H1 (cell line): ENCODE measurements around the gene CST5. TPM values are rescaled to one million over a fixed set of nuclear protein-coding genes. Genes with fewer than 3 reads are reported as not detected.

Experiments used
- CTCF ChIA-PET: fragments of 300-600 bp; sonication (Branson Sonifier 250); formaldehyde crosslinking; loops from one replicate; lab custom pipeline; 2021; ENCODE audit not compliant: partially characterized antibody; lab: Charles Lee
- POLR2A ChIA-PET: fragments of 300-600 bp; sonication (Branson Sonifier 250); formaldehyde crosslinking; loops from one replicate; lab custom pipeline; 2021; ENCODE audit warnings: inconsistent platforms; ENCODE audit not compliant: partially characterized antibody; lab: Charles Lee
- DNase-seq, 2 experiments: peaks; one replicate each; pipeline versions ENCODE4 v3.0.0 to v3.0.0-alpha.2; 2010 to 2022; ENCODE audit warnings: low spot score in 2 of 2, low read depth in 1 of 2, mixed read lengths in 1 of 2
- FAIRE-seq: peaks from 2 replicates; lab custom pipeline; 2011; peaks lifted over from hg19 to GRCh38; lab: Jason Lieb, UNC
- H2AFZ ChIP-seq: 2 replicates; pipeline ENCODE4 v1.8.1; 2012; ENCODE audit warnings: low read length, inconsistent platforms
- H2AK5ac ChIP-seq: 2 replicates; pipeline ENCODE4 v1.6.1; 2013; ENCODE audit warnings: low read depth, low read length
- H2BK120ac ChIP-seq: replicated peaks from 2 replicates; pipeline ENCODE3; 2013; ENCODE audit warnings: low read depth, low read length, inconsistent platforms
- H2BK12ac ChIP-seq: 2 replicates; pipeline ENCODE4 v1.6.1; 2013; ENCODE audit warnings: low read depth, low read length
- H2BK15ac ChIP-seq: 2 replicates; pipeline ENCODE4 v1.6.1; 2013; ENCODE audit warnings: low read length
- H2BK20ac ChIP-seq: 2 replicates; pipeline ENCODE4 v1.6.1; 2013; ENCODE audit warnings: low read length
- H2BK5ac ChIP-seq: 2 replicates; pipeline ENCODE4 v1.6.1; 2013; ENCODE audit warnings: low read depth, low read length
- H3K14ac ChIP-seq: 2 replicates; pipeline ENCODE4 v1.6.1; 2013; ENCODE audit warnings: inconsistent platforms; ENCODE audit not compliant: insufficient read length
- H3K18ac ChIP-seq: 2 replicates; pipeline ENCODE4 v1.6.1; 2013; ENCODE audit warnings: low read length; ENCODE audit errors: extremely low read depth
- H3K23ac ChIP-seq: 2 replicates; pipeline ENCODE4 v1.6.1; 2013; ENCODE audit warnings: inconsistent platforms; ENCODE audit not compliant: insufficient read length
- H3K23me2 ChIP-seq: 2 replicates; pipeline ENCODE4 v1.6.1; 2013; ENCODE audit warnings: low read depth, low read length
- H3K27ac ChIP-seq: 2 replicates; pipeline ENCODE4 v1.6.1; 2011; ENCODE audit warnings: low read depth, low read length, inconsistent platforms
- H3K27me3 ChIP-seq, 4 experiments: replicated peaks in 1 of 4; 1 replicate in 1 of 4; 2 replicates in 3 of 4; pipeline versions ENCODE4 v1.6.1 to v1.8.1; 2011 to 2013; ENCODE audit warnings: low read length in 3 of 4, mild to moderate bottlenecking in 3 of 4, inconsistent platforms in 2 of 4, mixed read lengths in 2 of 4, moderate library complexity in 1 of 4; ENCODE audit not compliant: control insufficient read depth in 3 of 4, insufficient read depth in 3 of 4; ENCODE audit errors: extremely low read depth in 1 of 4
- H3K36me3 ChIP-seq, 4 experiments: 2 replicates each; pipeline versions ENCODE4 v1.6.1 to v1.8.1; 2011 to 2013; ENCODE audit warnings: mild to moderate bottlenecking in 4 of 4, low read length in 3 of 4, moderate library complexity in 2 of 4, control low read depth in 1 of 4, inconsistent platforms in 1 of 4; ENCODE audit not compliant: insufficient read depth in 4 of 4, control insufficient read depth in 2 of 4
- H3K4ac ChIP-seq: replicated peaks from 2 replicates; pipeline ENCODE3; 2013; ENCODE audit warnings: low read length, low read depth, mixed read lengths, inconsistent platforms; ENCODE audit not compliant: insufficient read length
- H3K4me1 ChIP-seq, 4 experiments: replicated peaks in 1 of 4; 1 replicate in 1 of 4; 2 replicates in 3 of 4; pipeline versions ENCODE4 v1.6.1 to v1.8.1; 2011 to 2013; ENCODE audit warnings: low read length in 3 of 4, inconsistent platforms in 2 of 4, mixed read lengths in 1 of 4; ENCODE audit not compliant: insufficient read depth in 4 of 4, control insufficient read depth in 3 of 4
- H3K4me2 ChIP-seq, 2 experiments: 2 replicates each; pipeline versions ENCODE4 v1.6.1 to v1.8.1; 2011 to 2013; ENCODE audit warnings: low read depth in 2 of 2, low read length in 2 of 2, control low read depth in 1 of 2, inconsistent platforms in 1 of 2, mild to moderate bottlenecking in 1 of 2; ENCODE audit not compliant: insufficient read depth in 1 of 2
- H3K4me3 ChIP-seq, 4 experiments: fragments of 200-600, 300-600 bp in 1 of 4; sonication (generic), shearing (Covaris generic), sonication (Bioruptor Twin) in 1 of 4; 2 replicates each; pipeline versions ENCODE4 v1.5.1 to v1.8.1; 2011 to 2016; ENCODE audit warnings: low read length in 4 of 4, low read depth in 3 of 4, control low read depth in 2 of 4, inconsistent platforms in 2 of 4, mild to moderate bottlenecking in 2 of 4, mixed read lengths in 1 of 4, moderate library complexity in 1 of 4; ENCODE audit not compliant: insufficient read depth in 2 of 4; ENCODE audit errors: extremely low read depth in 1 of 4
- H3K56ac ChIP-seq: replicated peaks from 2 replicates; pipeline ENCODE3; 2013; ENCODE audit warnings: low read depth, mild to moderate bottlenecking, mixed read lengths, low read length, inconsistent platforms; ENCODE audit not compliant: insufficient read length
- H3K79me1 ChIP-seq: 2 replicates; pipeline ENCODE4 v1.6.1; 2013; ENCODE audit warnings: low read depth, low read length, control low read depth
- H3K79me2 ChIP-seq, 2 experiments: 2 replicates each; pipeline versions ENCODE4 v1.6.1 to v1.8.1; 2012 to 2013; ENCODE audit warnings: low read length in 2 of 2, mild to moderate bottlenecking in 2 of 2, inconsistent platforms in 1 of 2; ENCODE audit not compliant: insufficient read depth in 2 of 2, control insufficient read depth in 1 of 2
- H3K9ac ChIP-seq, 4 experiments: replicated peaks in 1 of 4; 1 replicate in 1 of 4; 2 replicates in 3 of 4; pipeline versions ENCODE4 v1.6.1 to v1.8.1; 2011 to 2013; ENCODE audit warnings: low read depth in 3 of 4, low read length in 3 of 4, control low read depth in 2 of 4, mild to moderate bottlenecking in 2 of 4, moderate library complexity in 2 of 4, inconsistent platforms in 1 of 4; ENCODE audit errors: extremely low read depth in 1 of 4
- H3K9me3 ChIP-seq, 2 experiments: 2 replicates each; pipeline versions ENCODE4 v1.6.1 to v1.8.1; 2012 to 2013; ENCODE audit warnings: mild to moderate bottlenecking in 2 of 2, moderate library complexity in 2 of 2, control low read depth in 1 of 2, inconsistent platforms in 1 of 2, low read depth in 1 of 2, low read length in 1 of 2, mixed read lengths in 1 of 2; ENCODE audit not compliant: insufficient read depth in 2 of 2
- H4K20me1 ChIP-seq, 2 experiments: replicated peaks in 1 of 2; 2 replicates each; pipeline versions ENCODE3 to v1.8.1; 2011 to 2013; ENCODE audit warnings: inconsistent platforms in 2 of 2, low read length in 2 of 2, mild to moderate bottlenecking in 1 of 2; ENCODE audit not compliant: insufficient read depth in 2 of 2, control insufficient read depth in 1 of 2
- H4K5ac ChIP-seq: 2 replicates; pipeline ENCODE4 v1.6.1; 2013; ENCODE audit warnings: low read length, low read depth, mixed read lengths, inconsistent platforms; ENCODE audit not compliant: insufficient read length
- H4K8ac ChIP-seq: 2 replicates; pipeline ENCODE4 v1.8.0; 2013; ENCODE audit warnings: mild to moderate bottlenecking, moderate library complexity, low read length, inconsistent platforms; ENCODE audit not compliant: insufficient read depth; ENCODE audit errors: extremely low read depth
- H4K91ac ChIP-seq: replicated peaks from 2 replicates; pipeline ENCODE3; 2013; ENCODE audit warnings: low read length, mixed read lengths, inconsistent platforms; ENCODE audit not compliant: insufficient read length
- CHD1 ChIP-seq: IDR thresholded peaks from 2 replicates; pipeline ENCODE4 v1.6.1; 2012; ENCODE audit warnings: low read depth, low read length, improper control_type of control experiment
- CREB1 ChIP-seq: IDR thresholded peaks from 2 replicates; pipeline ENCODE4 v1.6.1; 2012; ENCODE audit warnings: inconsistent platforms
- E2F6 ChIP-seq: IDR thresholded peaks from 2 replicates; pipeline ENCODE4 v1.6.1; 2012; ENCODE audit warnings: inconsistent platforms
- HDAC6 ChIP-seq: IDR thresholded peaks from one replicate; pipeline ENCODE4 v1.7.1; 2012; ENCODE audit warnings: low read depth, mild to moderate bottlenecking, inconsistent platforms, low read length, moderate library complexity
- JUND ChIP-seq: IDR thresholded peaks from 2 replicates; pipeline ENCODE4 v1.6.1; 2011; ENCODE audit warnings: mild to moderate bottlenecking, improper control_type of control experiment, low read length
- PHF8 ChIP-seq: fragments of 200-600 bp; sonication (generic); conservative IDR thresholded peaks from 2 replicates; pipeline ENCODE4 v1.7.1; 2012; ENCODE audit warnings: low read depth, mild to moderate bottlenecking, inconsistent platforms, low read length, moderate library complexity
- POLR2A ChIP-seq, 2 experiments: IDR thresholded peaks; 1 replicate in 1 of 2; 2 replicates in 1 of 2; pipeline ENCODE4 v1.6.1; 2011; ENCODE audit warnings: low read depth in 2 of 2, low read length in 2 of 2, mild to moderate bottlenecking in 2 of 2; ENCODE audit errors: control extremely low read depth in 1 of 2
- POLR2AphosphoS5 ChIP-seq: IDR thresholded peaks from 2 replicates; pipeline ENCODE4 v1.6.1; 2011; ENCODE audit warnings: low read depth, low read length
- SAP30 ChIP-seq: fragments of 300-600 bp; sonication (generic); IDR thresholded peaks from 2 replicates; pipeline ENCODE4 v1.7.1; 2012; ENCODE audit warnings: low read length, moderate library complexity, mild to moderate bottlenecking, inconsistent platforms; ENCODE audit not compliant: insufficient read depth, insufficient replicate concordance
- SIN3A ChIP-seq, 2 experiments: IDR thresholded peaks in 1 of 2; conservative IDR thresholded peaks in 1 of 2; 2 replicates each; pipeline ENCODE4 v1.6.1; 2011 to 2012; ENCODE audit warnings: low read length in 2 of 2, improper control_type of control experiment in 1 of 2, low read depth in 1 of 2, mild to moderate bottlenecking in 1 of 2
- SIRT6 ChIP-seq: IDR thresholded peaks from one replicate; pipeline ENCODE4 v1.7.1; 2012; ENCODE audit warnings: low read length, inconsistent platforms
- SP2 ChIP-seq: IDR thresholded peaks from 2 replicates; pipeline ENCODE4 v1.6.1; 2012; ENCODE audit warnings: mild to moderate bottlenecking, low read length, inconsistent platforms
- SP4 ChIP-seq: IDR thresholded peaks from 2 replicates; pipeline ENCODE4 v1.6.1; 2012; ENCODE audit warnings: low read length, inconsistent platforms
- TAF1 ChIP-seq: IDR thresholded peaks from 2 replicates; pipeline ENCODE4 v1.6.1; 2011; ENCODE audit warnings: mild to moderate bottlenecking, low read depth, low read length
- TCF12 ChIP-seq: IDR thresholded peaks from 2 replicates; pipeline ENCODE4 v1.6.1; 2011; ENCODE audit warnings: low read depth, mild to moderate bottlenecking, low read length
- TEAD4 ChIP-seq: IDR thresholded peaks from 2 replicates; pipeline ENCODE4 v1.6.1; 2012; ENCODE audit warnings: low read depth, low read length, inconsistent platforms, mixed read lengths
- WGBS, 2 experiments: shearing (Covaris generic) in 1 of 2; methylation state at CpG; one replicate each; pipeline versions ENCODE4 v1.1.6 to v1.1.7; 2013 to 2015; ENCODE audit warnings: low lambda C conversion rate in 2 of 2, mixed read lengths in 2 of 2, inconsistent platforms in 1 of 2, low coverage in 1 of 2, missing lambda C conversion rate in 1 of 2; ENCODE audit not compliant: insufficient replicate concordance in 2 of 2, insufficient coverage in 1 of 2, insufficient read length in 1 of 2; ENCODE audit errors: extremely low coverage in 1 of 2, missing lambda C conversion rate in 1 of 2; 5-methylcytosine and 5-hydroxymethylcytosine counted together
- polyA plus RNA-seq, 7 experiments: library from polyadenylated mRNA; depleted of rRNA in 3 of 7; stranded (reverse) in 5 of 7; unstranded in 2 of 7; fragments of >200 nt in 5 of 7; fragments of 200-250 nt in 2 of 7; gene quantifications; 1 replicate in 5 of 7; 2 replicates in 1 of 7; 4 replicates in 1 of 7; pipeline versions ENCODE4 v1.2.1 to v1.2.3, GENCODE V29; 2011 to 2013; ENCODE audit warnings: missing spikeins in 2 of 7, mixed read lengths in 2 of 7
- total RNA-seq: library from RNA; stranded (reverse); fragmentation: NEBNext Ultra II Directional; extraction: Animal tissue kit (Norgen Biotek cat#: 25700); gene quantifications from 2 replicates; pipeline ENCODE4 v1.2.1, GENCODE V29; 2021

The CST5 gene
- total and polyA plus RNA-seq, 2 of the 8 experiments (the other 6 are each of a cell fraction or from before 2014, with no cell fraction given) = not detected

- POLR2A ChIA-PET = no interaction called here
- Histone ChIP-seq H2BK15ac (no peak overlapping the region), H4K20me1 (no peaks in the 10 kb centered on the region), H4K91ac (no peak overlapping the region), H2BK20ac (no peak overlapping the region), H3K23me2 (no peaks in the 10 kb centered on the region), H3K4me1 (no peaks in the 10 kb centered on the region), H3K27me3 (no peaks in the 10 kb centered on the region; a peak in 1 of 7 replicates), H2AK5ac (no peak overlapping the region), H3K4me2 (no peak overlapping the region), H4K8ac (no peak overlapping the region), H2BK120ac (no peak overlapping the region), H3K9ac (no peak overlapping the region), H3K36me3 (no peaks in the 10 kb centered on the region), H2BK12ac (no peak overlapping the region; the same call in 1 of the 2 replicates), H3K18ac (no peak overlapping the region), H2AFZ (no peak overlapping the region), H3K79me1 (no peaks in the 10 kb centered on the region; the same call in 1 of the 2 replicates), H3K56ac (no peak overlapping the region), H3K23ac (no peak overlapping the region), H4K5ac (no peak overlapping the region), H3K4ac (no peak overlapping the region), H3K27ac (no peak overlapping the region), H3K14ac (no peak overlapping the region), H2BK5ac (no peak overlapping the region), H3K4me3 (no peak overlapping the region), H3K79me2 (no peaks in the 10 kb centered on the region), H3K9me3 (no peaks in the 10 kb centered on the region)
- no peak for FAIRE-seq
- 92% methylated on average over 5 of the region's 5 CpGs; no CpG with 5 or more reads in 1 of the 2 experiments for WGBS, 2 experiments
- no peak for DNase-seq
- CTCF ChIA-PET = interaction anchor here (0.9 to 1.4 kb wide), 3 partner anchors 54 to 85 kb away, joined by 4 to 5 read pairs (median 4); no protein-coding TSS in a partner anchor
- TF ChIP-seq SP2 (no peak), CHD1 (no peak), JUND (no peak), E2F6 (no peak), SP4 (no peak), CREB1 (no peak), SIRT6 (no peak), PHF8 (no peak), HDAC6 (no peak), TCF12 (no peak), SAP30 (no peak), TAF1 (no peak), POLR2AphosphoS5 (no peak), SIN3A (conservative IDR thresholded peaks at IDR 0.05 in 1 of 2, IDR thresholded peaks at IDR 0.05 in 1 of 2; ENCODE audit: low read depth in 1 of 2, low read length in 2 of 2) (no peak), TEAD4 (no peak), POLR2A (IDR thresholded peaks at IDR 0.05; ENCODE audit: control extremely low read depth in 1 of 2, low read depth in 2 of 2, low read length in 2 of 2) (no peak)
Measured at GRCh38 chr20:23884771-23885162, 5.2 kb upstream of the CST5 start.
